ENCODE data around the gene HAL. TPM values are rescaled to one million over a fixed set of nuclear protein-coding genes. Genes with fewer than 3 reads are reported as not detected.

Gene HAL
- total RNA-seq, 4 donors from 2014 or later = 0.29 to 1.1 TPM; not detected in 2

DNA sequence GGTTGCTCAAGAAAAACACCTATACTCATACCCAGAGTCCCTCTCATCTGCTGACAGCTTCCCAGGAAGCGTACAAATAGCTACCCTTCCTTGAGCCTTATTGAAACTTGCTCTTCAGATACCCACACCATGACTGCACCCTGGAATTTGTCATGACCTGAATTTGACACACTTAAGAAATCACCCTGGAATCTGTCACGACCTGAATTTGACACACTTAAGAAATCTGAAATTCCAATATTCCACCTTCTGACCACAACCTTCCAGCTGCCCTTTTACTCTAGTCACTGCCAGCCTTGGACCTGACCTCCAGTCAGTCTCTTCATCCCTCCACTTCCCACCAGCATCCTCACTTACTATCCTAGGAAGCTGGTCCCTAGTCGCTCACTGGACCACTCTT is 1.1 kb upstream of the HAL start:
- H3K27me3 ChIP-seq = no peaks in the 10 kb centered on the region
- intact Hi-C loops (cut with DNase I; ENCODE audit: low total_unique reads) = no loop called here
- no peaks in the 10 kb centered on the region for H3K9me3 ChIP-seq
- DNase-seq = no peak
- H3K4me3 ChIP-seq = no peak overlapping the region
- no peak overlapping the region for H3K27ac ChIP-seq
- H3K4me1 ChIP-seq = no peaks in the 10 kb centered on the region
- TF ChIP-seq, protein P1, sequence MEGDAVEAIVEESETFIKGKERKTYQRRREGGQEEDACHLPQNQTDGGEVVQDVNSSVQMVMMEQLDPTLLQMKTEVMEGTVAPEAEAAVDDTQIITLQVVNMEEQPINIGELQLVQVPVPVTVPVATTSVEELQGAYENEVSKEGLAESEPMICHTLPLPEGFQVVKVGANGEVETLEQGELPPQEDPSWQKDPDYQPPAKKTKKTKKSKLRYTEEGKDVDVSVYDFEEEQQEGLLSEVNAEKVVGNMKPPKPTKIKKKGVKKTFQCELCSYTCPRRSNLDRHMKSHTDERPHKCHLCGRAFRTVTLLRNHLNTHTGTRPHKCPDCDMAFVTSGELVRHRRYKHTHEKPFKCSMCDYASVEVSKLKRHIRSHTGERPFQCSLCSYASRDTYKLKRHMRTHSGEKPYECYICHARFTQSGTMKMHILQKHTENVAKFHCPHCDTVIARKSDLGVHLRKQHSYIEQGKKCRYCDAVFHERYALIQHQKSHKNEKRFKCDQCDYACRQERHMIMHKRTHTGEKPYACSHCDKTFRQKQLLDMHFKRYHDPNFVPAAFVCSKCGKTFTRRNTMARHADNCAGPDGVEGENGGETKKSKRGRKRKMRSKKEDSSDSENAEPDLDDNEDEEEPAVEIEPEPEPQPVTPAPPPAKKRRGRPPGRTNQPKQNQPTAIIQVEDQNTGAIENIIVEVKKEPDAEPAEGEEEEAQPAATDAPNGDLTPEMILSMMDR (IDR thresholded peaks at IDR 0.05) = no peak
- TF ChIP-seq POLR2A (IDR thresholded peaks at IDR 0.05) = no peak
- no peaks in the 10 kb centered on the region for H3K36me3 ChIP-seq

DNA sequence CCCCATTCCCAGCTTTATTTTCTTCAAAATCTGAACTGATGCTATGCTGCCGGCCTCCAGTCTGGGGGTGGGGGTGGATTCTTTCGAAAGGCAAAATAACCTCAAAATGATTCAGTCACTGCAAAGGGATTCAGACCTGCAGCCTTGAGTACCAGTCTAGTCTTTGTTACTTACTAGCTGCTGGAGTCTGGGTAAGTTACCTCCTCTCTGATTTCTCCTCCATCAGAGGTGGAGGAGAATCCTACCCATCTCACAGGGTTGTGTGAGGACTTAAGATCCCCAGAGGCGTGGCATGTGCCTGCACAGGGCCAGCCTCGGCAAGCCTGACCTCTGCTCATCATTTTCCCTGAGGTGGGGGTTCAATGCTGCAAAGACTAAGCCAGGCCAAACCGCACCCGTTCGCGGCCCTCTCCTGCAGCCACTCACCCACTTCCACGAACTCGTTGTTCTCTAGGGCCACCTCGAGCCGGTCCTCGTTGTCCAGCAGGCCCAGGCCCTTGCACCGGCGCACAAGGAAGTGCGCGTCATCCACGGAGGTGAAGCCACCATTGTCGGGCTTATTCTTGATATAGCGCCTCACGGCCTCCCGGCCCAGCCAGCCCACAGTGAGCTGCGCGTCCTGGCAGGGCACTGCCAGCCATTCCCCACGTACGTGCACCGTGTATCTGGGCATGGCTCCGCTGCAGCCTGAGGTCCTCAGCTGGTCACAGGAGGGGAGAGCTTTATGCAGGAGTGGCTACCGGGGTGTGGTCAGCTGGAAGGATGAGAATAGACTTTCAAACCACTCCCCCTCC is 709 bp downstream of the HAL start:
- Histone ChIP-seq H3K27ac (no peak overlapping the region), H3K4me3 (no peak overlapping the region), H3K4me1 (no peaks in the 10 kb centered on the region), H3K27me3 (no peaks in the 10 kb centered on the region), H3K9me3 (no peaks in the 10 kb centered on the region), H3K36me3 (no peaks in the 10 kb centered on the region)
- TF ChIP-seq POLR2A (IDR thresholded peaks at IDR 0.05) = no peak
- TF ChIP-seq, protein P1 (IDR thresholded peaks at IDR 0.05) = no peak
- no peak for DNase-seq
- intact Hi-C loops (cut with DNase I; ENCODE audit: low total_unique reads) = no loop called here

DNA sequence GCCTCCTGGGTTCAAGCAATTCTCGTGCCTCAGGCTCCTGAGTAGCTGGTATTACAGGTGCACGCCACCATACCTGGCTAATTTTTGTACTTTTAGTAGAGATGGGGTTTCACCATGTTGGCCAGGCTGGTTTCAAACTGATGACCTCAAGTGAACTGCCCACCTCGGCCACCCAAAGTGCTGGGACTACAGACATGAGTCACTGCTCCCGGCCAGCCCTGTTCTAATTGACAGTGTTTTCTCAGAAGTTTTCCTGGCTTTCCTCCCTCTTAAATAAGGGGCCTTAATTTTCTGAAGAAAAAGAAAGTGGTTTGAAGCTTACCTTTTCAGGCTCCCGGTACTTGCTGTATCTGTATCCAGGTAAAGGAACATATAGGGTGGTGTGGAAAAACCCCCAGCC is 1.7 kb downstream of the HAL start:
- Histone ChIP-seq H3K27me3 (no peaks in the 10 kb centered on the region), H3K4me1 (no peaks in the 10 kb centered on the region), H3K27ac (no peak overlapping the region), H3K36me3 (no peaks in the 10 kb centered on the region), H3K4me3 (no peak overlapping the region), H3K9me3 (no peaks in the 10 kb centered on the region)
- intact Hi-C loops (cut with DNase I; ENCODE audit: low total_unique reads) = no loop called here
- no peak for DNase-seq
- no peak for TF ChIP-seq POLR2A (IDR thresholded peaks at IDR 0.05)
- TF ChIP-seq, protein P1 (IDR thresholded peaks at IDR 0.05) = no peak

DNA sequence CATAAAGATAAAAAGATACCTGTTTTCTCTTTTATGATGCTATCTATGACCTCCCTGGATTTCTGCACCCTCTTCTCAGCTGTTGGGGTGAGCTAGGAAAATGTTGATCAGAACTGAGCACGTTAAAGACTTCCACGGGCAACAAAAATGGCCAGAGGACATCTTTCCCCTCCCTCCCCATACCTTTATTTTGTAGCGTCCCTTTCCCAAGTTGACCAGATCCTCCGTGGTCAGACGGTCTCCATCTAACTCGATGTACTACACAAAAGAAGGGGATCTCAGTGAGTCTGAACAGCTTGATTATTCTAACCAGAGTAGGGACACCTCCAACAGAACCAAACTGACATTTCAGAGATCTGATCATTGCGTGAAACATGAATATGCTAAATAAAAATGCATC is 2.2 kb downstream of the HAL start:
- H3K36me3 ChIP-seq = no peaks in the 10 kb centered on the region
- H3K4me3 ChIP-seq = no peak overlapping the region
- H3K9me3 ChIP-seq = no peaks in the 10 kb centered on the region
- H3K27ac ChIP-seq = no peak overlapping the region
- H3K4me1 ChIP-seq = no peaks in the 10 kb centered on the region
- TF ChIP-seq POLR2A (IDR thresholded peaks at IDR 0.05) = no peak
- TF ChIP-seq, protein P1 (IDR thresholded peaks at IDR 0.05) = no peak
- H3K27me3 ChIP-seq = no peaks in the 10 kb centered on the region
- DNase-seq = no peak
- intact Hi-C loops (cut with DNase I; ENCODE audit: low total_unique reads) = no loop called here

DNA sequence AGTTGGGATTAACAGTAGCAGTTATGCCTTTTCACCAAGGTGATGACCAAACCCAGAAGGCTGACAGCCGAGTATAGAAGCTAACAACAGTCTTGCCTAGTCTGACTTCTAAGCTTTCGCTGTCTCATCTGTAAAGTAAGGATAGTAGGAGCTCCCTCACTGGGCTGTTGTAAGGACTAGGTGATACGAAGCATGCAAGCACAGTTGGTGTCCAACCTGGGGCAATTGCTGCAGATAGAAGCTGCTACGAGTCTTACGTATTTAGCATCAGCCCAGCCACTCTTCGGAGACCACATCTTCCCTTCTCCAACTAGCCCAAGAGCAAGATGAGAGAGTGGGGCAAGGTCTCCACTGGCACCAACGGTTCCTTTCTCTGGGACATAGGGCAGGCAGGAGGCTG is 6.0 kb downstream of the HAL start:
- H3K4me3 ChIP-seq = no peak overlapping the region
- no peak for TF ChIP-seq POLR2A (IDR thresholded peaks at IDR 0.05)
- TF ChIP-seq, protein P1 (IDR thresholded peaks at IDR 0.05) = no peak
- no peak for DNase-seq
- no peak overlapping the region for H3K27ac ChIP-seq
- H3K36me3 ChIP-seq = no peaks in the 10 kb centered on the region
- no peaks in the 10 kb centered on the region for H3K4me1 ChIP-seq
- H3K9me3 ChIP-seq = no peaks in the 10 kb centered on the region
- H3K27me3 ChIP-seq = no peaks in the 10 kb centered on the region
- intact Hi-C loops (cut with DNase I; ENCODE audit: low total_unique reads) = no loop called here
